HepG2 (cell line): Measurements from ENCODE around the gene CRY1. TPM values are rescaled to one million over a fixed set of nuclear protein-coding genes. Genes with fewer than 3 reads are reported as not detected.

Experiments used
- ATAC-seq: fragments of 200-7000 bp; cut with Tn5 transposase; 3 replicates; pipeline ENCODE4 v1.9.1; 2020; ENCODE audit warnings: mild to moderate bottlenecking, moderate library complexity
- BruUV-seq: library from RNA; stranded (reverse); fragments of 400-500 nt; replicated peaks from 2 replicates; lab custom pipeline; 2021; lab: Mats Ljungman, UMichigan
- CTCF ChIA-PET: fragments of 300-600 bp; formaldehyde crosslinking; extraction: SDS; loops from one replicate; lab custom pipeline; 2021; ENCODE audit warnings: low total read pairs, inconsistent platforms, low intra/inter-chr PET ratio; lab: Yijun Ruan, JAX
- POLR2A ChIA-PET: fragments of 350-600 bp; sonication (Branson Sonifier 250); formaldehyde crosslinking; loops from one replicate; lab custom pipeline; 2020; ENCODE audit warnings: antibody characterized with exemption, inconsistent platforms; lab: Yijun Ruan, JAX
- DNase-seq: peaks from one replicate; pipeline ENCODE4 v3.0.0-alpha.2; 2015; ENCODE audit warnings: low spot score
- FAIRE-seq: peaks from 3 replicates; lab custom pipeline; 2011; peaks lifted over from hg19 to GRCh38; lab: Jason Lieb, UNC
- H2AFZ ChIP-seq: one replicate; pipeline ENCODE4 v1.6.1; 2011; ENCODE audit warnings: low read length, inconsistent platforms
- H3K27ac ChIP-seq: fragments of 300-600 bp; 3 replicates; pipeline ENCODE4 v1.8.0; 2011; ENCODE audit warnings: mixed run types, mild to moderate bottlenecking, mixed read lengths, low read length, inconsistent platforms; ENCODE audit not compliant: insufficient read depth; ENCODE audit errors: extremely low read length
- H3K27me3 ChIP-seq, 2 experiments: fragments of 200-600 bp in 1 of 2; 2 replicates in 1 of 2; 3 replicates in 1 of 2; pipeline versions ENCODE4 v1.6.0 to v1.8.0; 2011; ENCODE audit warnings: low read length in 2 of 2, mild to moderate bottlenecking in 2 of 2, moderate library complexity in 2 of 2, inconsistent platforms in 1 of 2; ENCODE audit not compliant: insufficient read depth in 2 of 2, control insufficient read depth in 1 of 2
- H3K36me3 ChIP-seq, 2 experiments: fragments of 200-600 bp in 1 of 2; replicated peaks in 1 of 2; 2 replicates in 1 of 2; 3 replicates in 1 of 2; pipeline versions ENCODE4 v1.5.1 to v1.8.0; 2011; ENCODE audit warnings: low read length in 2 of 2, inconsistent platforms in 1 of 2; ENCODE audit not compliant: insufficient read depth in 2 of 2, control insufficient read depth in 1 of 2
- H3K4me1 ChIP-seq: 2 replicates; pipeline ENCODE4 v1.5.1; 2012; ENCODE audit warnings: low read length, inconsistent platforms; ENCODE audit not compliant: insufficient read depth
- H3K4me2 ChIP-seq: 2 replicates; pipeline ENCODE4 v1.6.0; 2011; ENCODE audit warnings: low read depth, low read length, inconsistent platforms
- H3K4me3 ChIP-seq, 3 experiments: fragments of 200-600 bp in 1 of 3; sonication (generic), shearing (Covaris generic) in 1 of 3; replicated peaks in 1 of 3; 2 replicates each; pipeline ENCODE4 v1.5.1; 2011 to 2016; ENCODE audit warnings: low read length in 3 of 3, inconsistent platforms in 2 of 3, low read depth in 2 of 3, mild to moderate bottlenecking in 2 of 3, control low read depth in 1 of 3, mixed read lengths in 1 of 3; ENCODE audit not compliant: insufficient read depth in 1 of 3
- H3K79me2 ChIP-seq: one replicate; pipeline ENCODE4 v1.6.1; 2011; ENCODE audit warnings: low read length, inconsistent platforms; ENCODE audit not compliant: insufficient read depth
- H3K9ac ChIP-seq: 2 replicates; pipeline ENCODE4 v1.6.0; 2011; ENCODE audit warnings: mild to moderate bottlenecking, low read depth, low read length, inconsistent platforms; ENCODE audit not compliant: insufficient read depth
- H3K9me3 ChIP-seq: 2 replicates; pipeline ENCODE4 v1.5.1; 2012; ENCODE audit warnings: mild to moderate bottlenecking, low read length
- H4K20me1 ChIP-seq: 2 replicates; pipeline ENCODE4 v1.6.0; 2011; ENCODE audit warnings: inconsistent platforms, mild to moderate bottlenecking, low read length, moderate library complexity; ENCODE audit not compliant: insufficient read depth
- AKAP8 ChIP-seq: sonication (generic); formaldehyde crosslinking; IDR thresholded peaks from 2 replicates; pipeline ENCODE4 v1.5.1; 2020; ENCODE audit warnings: mild to moderate bottlenecking, missing genetic modification reagents
- EEA1 ChIP-seq: sonication (generic); formaldehyde crosslinking; IDR thresholded peaks from 2 replicates; pipeline ENCODE4 v1.5.1; 2020; ENCODE audit warnings: mild to moderate bottlenecking, missing genetic modification reagents, borderline replicate concordance
- WGBS: methylation state at CpG from one replicate; pipeline ENCODE4 v1.1.6; 2017; ENCODE audit warnings: low lambda C conversion rate; 5-methylcytosine and 5-hydroxymethylcytosine counted together
- in situ Hi-C: cut with HindIII; loops from 2 replicates; pipeline ENCODE4 v1.10.0; 2017; ENCODE audit warnings: low pct_unique_long_range_greater_than_20kb; ENCODE audit not compliant: extremely low pct_ligation_motif_present
- intact Hi-C: fragments of 100-400 bp; cut with micrococcal nuclease; formaldehyde crosslinking; loops from one replicate; pipeline ENCODE4 v1.10.0; 2022; ENCODE audit not compliant: unreplicated experiment
- polyA plus RNA-seq, 8 experiments: library from polyadenylated mRNA; depleted of rRNA in 3 of 8; stranded (reverse) in 7 of 8; unstranded in 1 of 8; fragments of >200 nt; fragmentation: Illumina TruSeq in 4 of 8; extraction: Trizol in 4 of 8; gene quantifications; 2 replicates each; pipeline versions ENCODE4 v1.2.1 to v1.2.3, GENCODE V29; 2011 to 2016; ENCODE audit warnings: low read depth in 4 of 8, missing spikeins in 1 of 8, mixed read lengths in 1 of 8; ENCODE audit not compliant: insufficient read depth in 1 of 8
- total RNA-seq, 5 experiments: library from RNA; depleted of rRNA; stranded (reverse); fragments of >200 nt; fragmentation: Illumina TruSeq; extraction: Trizol; gene quantifications; 2 replicates each; pipeline ENCODE4 v1.2.3, GENCODE V29; 2016; ENCODE audit warnings: low read depth in 1 of 5
- TF ChIP-seq, protein P1 (sequence below): sonication (generic); formaldehyde crosslinking; conservative IDR thresholded peaks from 2 replicates; pipeline ENCODE4 v1.5.0; 2020; ENCODE audit warnings: missing genetic modification reagents
- TF ChIP-seq, protein P2 (sequence below): sonication (generic); formaldehyde crosslinking; conservative IDR thresholded peaks from 2 replicates; pipeline ENCODE4 v1.8.1; 2023; ENCODE audit warnings: missing genetic modification reagents
- TF ChIP-seq, protein P3 (sequence below): sonication (generic); formaldehyde crosslinking; IDR thresholded peaks from 2 replicates; pipeline ENCODE4 v1.5.0; 2020; ENCODE audit warnings: missing genetic modification reagents, mild to moderate bottlenecking, borderline replicate concordance

Gene CRY1
- total and polyA plus RNA-seq, 2 of the 13 experiments (the other 11 are each of a cell fraction or from before 2014, with no cell fraction given), result 11.4 to 13.9 TPM

DNA sequence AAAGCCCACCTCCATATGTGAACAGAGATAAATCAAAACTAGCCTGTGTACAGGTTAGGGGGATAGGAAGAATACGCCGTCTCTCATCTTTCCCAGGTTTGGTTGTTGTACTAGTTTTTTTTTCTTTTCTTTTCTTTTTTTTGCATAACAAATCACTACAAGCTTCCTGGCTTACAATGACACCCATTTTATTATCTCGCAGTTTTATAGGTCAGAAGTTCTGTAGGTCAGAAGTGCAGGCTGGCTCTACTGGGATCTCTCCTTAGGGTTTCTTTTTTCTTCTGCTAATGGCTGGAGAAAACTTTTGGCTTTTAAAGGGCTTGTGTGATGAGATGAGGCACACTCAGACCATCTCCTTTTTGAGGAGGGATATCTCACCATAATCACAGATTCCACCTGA is 25.7 kb upstream of the CRY1 start:
- 36% methylated on average over 3 of the region's 3 CpGs for WGBS
- DNase-seq, result no peak
- Histone ChIP-seq H2AFZ (no peak overlapping the region), H3K4me3 (no peak overlapping the region), H3K79me2 (no peaks in the 10 kb centered on the region), H3K4me2 (no peak overlapping the region), H3K27me3 (peaks cover 0 to 36% of the 10 kb centered on the region in 2 experiments; a peak in 3 of 5 replicates), H3K9me3 (no peaks in the 10 kb centered on the region), H4K20me1 (no peaks in the 10 kb centered on the region), H3K36me3 (no peaks in the 10 kb centered on the region), H3K27ac (no peak overlapping the region), H3K9ac (no peak overlapping the region), H3K4me1 (no peaks in the 10 kb centered on the region)
- in situ Hi-C loops (no loop called here), intact Hi-C loops (no loop called here)
- ChIA-PET POLR2A (no interaction called here), CTCF (no interaction called here)
- BruUV-seq, result no TSS peak
- no peak for ATAC-seq
- no peak for FAIRE-seq
- no peak for TF ChIP-seq AKAP8 (CRISPR knock-in tag)
- TF ChIP-seq EEA1 (CRISPR knock-in tag), result no peak
- TF ChIP-seq, protein P1, sequence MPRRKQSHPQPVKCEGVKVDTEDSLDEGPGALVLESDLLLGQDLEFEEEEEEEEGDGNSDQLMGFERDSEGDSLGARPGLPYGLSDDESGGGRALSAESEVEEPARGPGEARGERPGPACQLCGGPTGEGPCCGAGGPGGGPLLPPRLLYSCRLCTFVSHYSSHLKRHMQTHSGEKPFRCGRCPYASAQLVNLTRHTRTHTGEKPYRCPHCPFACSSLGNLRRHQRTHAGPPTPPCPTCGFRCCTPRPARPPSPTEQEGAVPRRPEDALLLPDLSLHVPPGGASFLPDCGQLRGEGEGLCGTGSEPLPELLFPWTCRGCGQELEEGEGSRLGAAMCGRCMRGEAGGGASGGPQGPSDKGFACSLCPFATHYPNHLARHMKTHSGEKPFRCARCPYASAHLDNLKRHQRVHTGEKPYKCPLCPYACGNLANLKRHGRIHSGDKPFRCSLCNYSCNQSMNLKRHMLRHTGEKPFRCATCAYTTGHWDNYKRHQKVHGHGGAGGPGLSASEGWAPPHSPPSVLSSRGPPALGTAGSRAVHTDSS (CRISPR knock-in tag), result no peak
- TF ChIP-seq, protein P2, sequence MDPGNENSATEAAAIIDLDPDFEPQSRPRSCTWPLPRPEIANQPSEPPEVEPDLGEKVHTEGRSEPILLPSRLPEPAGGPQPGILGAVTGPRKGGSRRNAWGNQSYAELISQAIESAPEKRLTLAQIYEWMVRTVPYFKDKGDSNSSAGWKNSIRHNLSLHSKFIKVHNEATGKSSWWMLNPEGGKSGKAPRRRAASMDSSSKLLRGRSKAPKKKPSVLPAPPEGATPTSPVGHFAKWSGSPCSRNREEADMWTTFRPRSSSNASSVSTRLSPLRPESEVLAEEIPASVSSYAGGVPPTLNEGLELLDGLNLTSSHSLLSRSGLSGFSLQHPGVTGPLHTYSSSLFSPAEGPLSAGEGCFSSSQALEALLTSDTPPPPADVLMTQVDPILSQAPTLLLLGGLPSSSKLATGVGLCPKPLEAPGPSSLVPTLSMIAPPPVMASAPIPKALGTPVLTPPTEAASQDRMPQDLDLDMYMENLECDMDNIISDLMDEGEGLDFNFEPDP (CRISPR knock-in tag), result no peak
- TF ChIP-seq, protein P3, sequence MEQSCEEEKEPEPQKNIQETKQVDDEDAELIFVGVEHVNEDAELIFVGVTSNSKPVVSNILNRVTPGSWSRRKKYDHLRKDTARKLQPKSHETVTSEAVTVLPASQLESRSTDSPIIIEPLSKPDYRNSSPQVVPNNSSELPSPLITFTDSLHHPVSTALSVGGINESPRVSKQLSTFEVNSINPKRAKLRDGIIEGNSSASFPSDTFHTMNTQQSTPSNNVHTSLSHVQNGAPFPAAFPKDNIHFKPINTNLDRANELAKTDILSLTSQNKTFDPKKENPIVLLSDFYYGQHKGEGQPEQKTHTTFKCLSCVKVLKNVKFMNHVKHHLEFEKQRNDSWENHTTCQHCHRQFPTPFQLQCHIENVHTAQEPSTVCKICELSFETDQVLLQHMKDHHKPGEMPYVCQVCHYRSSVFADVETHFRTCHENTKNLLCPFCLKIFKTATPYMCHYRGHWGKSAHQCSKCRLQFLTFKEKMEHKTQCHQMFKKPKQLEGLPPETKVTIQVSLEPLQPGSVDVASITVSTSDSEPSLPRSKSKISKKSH (CRISPR knock-in tag), result no peak
- TF ChIP-seq, all 625 proteins: peak for 0
